Mesendoderm (in vitro differentiated cells): ENCODE measurements around the gene ATP4B.

Source experiments
- DNase-seq: peaks from one replicate; pipeline ENCODE4 v3.0.0; 2013
- H2AK5ac ChIP-seq: 2 replicates; pipeline ENCODE4 v1.6.1; 2013; ENCODE audit warnings: low read length, inconsistent platforms
- H2BK120ac ChIP-seq: 2 replicates; pipeline ENCODE4 v1.6.1; 2013; ENCODE audit warnings: low read depth, mild to moderate bottlenecking, low read length, moderate library complexity, mixed read lengths
- H2BK15ac ChIP-seq: replicated peaks from 2 replicates; pipeline ENCODE4 v1.6.1; 2013; ENCODE audit warnings: low read depth, mild to moderate bottlenecking, moderate library complexity
- H2BK5ac ChIP-seq: 2 replicates; pipeline ENCODE4 v1.6.1; 2013; ENCODE audit warnings: low read length, inconsistent platforms
- H3K18ac ChIP-seq: 2 replicates; pipeline ENCODE4 v1.6.1; 2013; ENCODE audit warnings: mild to moderate bottlenecking, low read length, mixed read lengths
- H3K23ac ChIP-seq: one replicate; pipeline ENCODE4 v1.6.1; 2013; ENCODE audit warnings: low read length
- H3K27ac ChIP-seq: 2 replicates; pipeline ENCODE4 v1.5.1; 2013; ENCODE audit warnings: low read depth, mild to moderate bottlenecking, inconsistent platforms, low read length, moderate library complexity
- H3K27me3 ChIP-seq: 2 replicates; pipeline ENCODE4 v1.6.1; 2013; ENCODE audit warnings: low read length, control low read depth, mild to moderate bottlenecking, inconsistent platforms; ENCODE audit not compliant: insufficient read depth, poor library complexity
- H3K36me3 ChIP-seq: 2 replicates; pipeline ENCODE4 v1.6.1; 2013; ENCODE audit warnings: low read length, inconsistent platforms; ENCODE audit not compliant: control insufficient read depth, insufficient read depth
- H3K4ac ChIP-seq: one replicate; pipeline ENCODE4 v1.6.1; 2013; ENCODE audit warnings: low read depth, mild to moderate bottlenecking, low read length, moderate library complexity
- H3K4me1 ChIP-seq: 2 replicates; pipeline ENCODE4 v1.6.1; 2013; ENCODE audit warnings: low read depth, low read length, inconsistent platforms; ENCODE audit not compliant: control insufficient read depth
- H3K4me2 ChIP-seq: 2 replicates; pipeline ENCODE4 v1.6.1; 2013; ENCODE audit warnings: low read length
- H3K4me3 ChIP-seq: 2 replicates; pipeline ENCODE4 v1.5.1; 2013; ENCODE audit warnings: mild to moderate bottlenecking, low read length
- H3K56ac ChIP-seq: one replicate; pipeline ENCODE4 v1.6.1; 2013; ENCODE audit warnings: low read length
- H3K79me1 ChIP-seq: 2 replicates; pipeline ENCODE4 v1.6.1; 2013; ENCODE audit warnings: low read length, inconsistent platforms
- H3K79me2 ChIP-seq: 2 replicates; pipeline ENCODE4 v1.6.1; 2013; ENCODE audit warnings: mild to moderate bottlenecking, low read length; ENCODE audit not compliant: control insufficient read depth, insufficient read depth
- H3K9ac ChIP-seq: 2 replicates; pipeline ENCODE4 v1.6.1; 2013; ENCODE audit warnings: low read length, inconsistent platforms
- H4K5ac ChIP-seq: one replicate; pipeline ENCODE4 v1.6.1; 2013; ENCODE audit warnings: low read length
- H4K8ac ChIP-seq: one replicate; pipeline ENCODE4 v1.6.1; 2013; ENCODE audit warnings: low read depth, mild to moderate bottlenecking, control low read depth, low read length, moderate library complexity
- WGBS: extraction: QIAGEN DNeasy Blood & Tissue Kit; methylation state at CpG from one replicate; pipeline ENCODE4 v1.1.7; 2013; ENCODE audit warnings: low lambda C conversion rate, missing lambda C conversion rate; ENCODE audit not compliant: insufficient coverage; ENCODE audit errors: extremely low coverage; 5-methylcytosine and 5-hydroxymethylcytosine counted together

The ATP4B gene

GRCh38 chr13:113618455-113618854, 39.5 kb downstream of the ATP4B start:
- Histone ChIP-seq H2BK5ac (no peak overlapping the region), H4K5ac (no peak overlapping the region), H3K56ac (no peak overlapping the region), H2BK120ac (no peak overlapping the region), H3K9ac (no peak overlapping the region), H4K8ac (no peak overlapping the region), H3K23ac (no peak overlapping the region), H3K36me3 (peaks cover 1% of the 10 kb centered on the region), H3K4me1 (peaks cover 3% of the 10 kb centered on the region), H3K79me1 (peaks cover 20% of the 10 kb centered on the region), H3K18ac (no peak overlapping the region), H3K27ac (no peak overlapping the region), H2BK15ac (no peak overlapping the region), H3K4me3 (no peak overlapping the region), H3K79me2 (peaks cover 43% of the 10 kb centered on the region), H3K4ac (no peak overlapping the region), H3K27me3 (no peaks in the 10 kb centered on the region), H3K4me2 (no peak overlapping the region), H2AK5ac (no peak overlapping the region)
- no CpG with 5 or more reads among the region's 7 CpGs for WGBS
- DNase-seq, result no peak

GRCh38 chr13:113617961-113618360, 40.0 kb downstream of the ATP4B start:
- no peak overlapping the region for H4K8ac ChIP-seq
- H2BK5ac ChIP-seq, result no peak overlapping the region
- H3K79me1 ChIP-seq, result peaks cover 22% of the 10 kb centered on the region
- peaks cover 3% of the 10 kb centered on the region for H3K4me1 ChIP-seq
- no peaks in the 10 kb centered on the region for H3K27me3 ChIP-seq
- H3K4me3 ChIP-seq, result no peak overlapping the region
- no peak overlapping the region for H3K9ac ChIP-seq
- H3K27ac ChIP-seq, result no peak overlapping the region
- no peak overlapping the region for H2AK5ac ChIP-seq
- H3K4me2 ChIP-seq, result no peak overlapping the region
- H4K5ac ChIP-seq, result no peak overlapping the region
- no peak overlapping the region for H3K18ac ChIP-seq
- H3K4ac ChIP-seq, result no peak overlapping the region
- no CpG with 5 or more reads among the region's 5 CpGs for WGBS
- peaks cover 1% of the 10 kb centered on the region for H3K36me3 ChIP-seq
- DNase-seq, result no peak
- no peak overlapping the region for H3K56ac ChIP-seq
- H3K23ac ChIP-seq, result no peak overlapping the region
- peaks cover 46% of the 10 kb centered on the region for H3K79me2 ChIP-seq
- H2BK15ac ChIP-seq, result no peak overlapping the region
- H2BK120ac ChIP-seq, result no peak overlapping the region

- Histone ChIP-seq H3K9ac (no peak overlapping the region), H3K4me1 (peaks cover 3% of the 10 kb centered on the region), H3K79me2 (peaks cover 46% of the 10 kb centered on the region), H2BK120ac (no peak overlapping the region), H2BK5ac (no peak overlapping the region), H3K23ac (no peak overlapping the region), H3K4ac (no peak overlapping the region), H4K8ac (no peak overlapping the region), H3K18ac (no peak overlapping the region), H3K36me3 (no peaks in the 10 kb centered on the region), H3K79me1 (peaks cover 22% of the 10 kb centered on the region), H2BK15ac (no peak overlapping the region), H3K27me3 (no peaks in the 10 kb centered on the region), H3K4me3 (no peak overlapping the region), H3K27ac (no peak overlapping the region), H2AK5ac (no peak overlapping the region), H3K56ac (no peak overlapping the region), H4K5ac (no peak overlapping the region), H3K4me2 (no peak overlapping the region)
- WGBS, result no CpG with 5 or more reads among the region's 18 CpGs
- DNase-seq, result peak; percentile 72
Observed at GRCh38 chr13:113616991-113617749, 40.8 kb downstream of the ATP4B start.

- no peak overlapping the region for H3K56ac ChIP-seq
- H2BK5ac ChIP-seq, result no peak overlapping the region
- peaks cover 2% of the 10 kb centered on the region for H3K36me3 ChIP-seq
- DNase-seq, result no peak
- no peak overlapping the region for H3K4me3 ChIP-seq
- H3K9ac ChIP-seq, result no peak overlapping the region
- WGBS, result no CpG with 5 or more reads among the region's 20 CpGs
- H3K79me1 ChIP-seq, result peaks cover 26% of the 10 kb centered on the region
- no peak overlapping the region for H3K27ac ChIP-seq
- H2BK120ac ChIP-seq, result no peak overlapping the region
- H3K4me1 ChIP-seq, result peaks cover 3% of the 10 kb centered on the region
- H3K4me2 ChIP-seq, result no peak overlapping the region
- no peak overlapping the region for H3K4ac ChIP-seq
- H3K23ac ChIP-seq, result no peak overlapping the region
- H3K18ac ChIP-seq, result no peak overlapping the region
- no peak overlapping the region for H4K5ac ChIP-seq
- H2AK5ac ChIP-seq, result no peak overlapping the region
- H3K27me3 ChIP-seq, result no peaks in the 10 kb centered on the region
- H3K79me2 ChIP-seq, result peaks cover 53% of the 10 kb centered on the region
- no peak overlapping the region for H4K8ac ChIP-seq
- no peak overlapping the region for H2BK15ac ChIP-seq
Observed at GRCh38 chr13:113616281-113616906, 41.6 kb downstream of the ATP4B start.

- Histone ChIP-seq H2AK5ac (no peak overlapping the region), H4K5ac (no peak overlapping the region), H3K4me1 (peaks cover 3% of the 10 kb centered on the region), H3K27me3 (no peaks in the 10 kb centered on the region), H3K56ac (no peak overlapping the region), H3K4ac (no peak overlapping the region), H3K79me2 (peaks cover 71% of the 10 kb centered on the region), H3K18ac (no peak overlapping the region), H2BK120ac (no peak overlapping the region), H3K4me3 (no peak overlapping the region), H2BK5ac (no peak overlapping the region), H3K9ac (no peak overlapping the region), H3K4me2 (no peak overlapping the region), H2BK15ac (no peak overlapping the region), H3K27ac (no peak overlapping the region), H3K36me3 (peaks cover 4% of the 10 kb centered on the region), H3K79me1 (peaks cover 42% of the 10 kb centered on the region), H3K23ac (no peak overlapping the region), H4K8ac (no peak overlapping the region)
- 100% methylated on average over 7 of the region's 16 CpGs for WGBS
- DNase-seq, result no peak
Observed at GRCh38 chr13:113613789-113614379, 44.1 kb downstream of the ATP4B start.
